OCI-LY7 (cell line): ENCODE data around the gene ARHGAP24.

Experiments
- EZH2phosphoT487 ChIP-seq: fragments of 200-600 bp; sonication (generic); IDR thresholded peaks from 2 replicates; pipeline ENCODE4 v1.6.1; 2018; ENCODE audit warnings: low read depth, borderline replicate concordance, mild to moderate bottlenecking, mixed run types, antibody characterized with exemption, low read length, moderate library complexity, mixed read lengths
- TF ChIP-seq, protein P1 (sequence below): fragments of 200-600 bp; sonication (generic); conservative IDR thresholded peaks from 2 replicates; pipeline ENCODE4 v1.5.1; 2014; ENCODE audit warnings: mild to moderate bottlenecking, antibody characterized with exemption, low read length, moderate library complexity, mixed read lengths

DNA sequence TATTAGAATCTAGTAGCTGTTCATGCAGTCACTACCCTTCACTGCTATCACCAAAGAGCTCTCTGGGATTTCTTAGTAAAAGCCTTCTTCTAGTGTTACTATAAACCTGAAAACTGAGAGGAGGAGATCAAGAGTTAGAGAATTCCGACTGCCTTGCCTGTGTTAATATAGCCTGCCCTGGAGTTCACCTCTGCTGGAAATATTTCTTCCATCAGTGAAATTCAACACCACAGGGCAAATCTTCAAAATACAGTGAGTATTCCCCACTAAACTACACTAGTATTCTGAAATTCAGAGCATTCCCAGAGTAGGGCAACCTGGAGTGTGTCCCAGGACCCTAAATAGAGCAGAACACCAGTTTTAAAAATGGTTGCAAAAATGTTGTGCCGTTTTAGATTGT lies 301.1 kb downstream of the ARHGAP24 start:
- TF ChIP-seq, protein P1, sequence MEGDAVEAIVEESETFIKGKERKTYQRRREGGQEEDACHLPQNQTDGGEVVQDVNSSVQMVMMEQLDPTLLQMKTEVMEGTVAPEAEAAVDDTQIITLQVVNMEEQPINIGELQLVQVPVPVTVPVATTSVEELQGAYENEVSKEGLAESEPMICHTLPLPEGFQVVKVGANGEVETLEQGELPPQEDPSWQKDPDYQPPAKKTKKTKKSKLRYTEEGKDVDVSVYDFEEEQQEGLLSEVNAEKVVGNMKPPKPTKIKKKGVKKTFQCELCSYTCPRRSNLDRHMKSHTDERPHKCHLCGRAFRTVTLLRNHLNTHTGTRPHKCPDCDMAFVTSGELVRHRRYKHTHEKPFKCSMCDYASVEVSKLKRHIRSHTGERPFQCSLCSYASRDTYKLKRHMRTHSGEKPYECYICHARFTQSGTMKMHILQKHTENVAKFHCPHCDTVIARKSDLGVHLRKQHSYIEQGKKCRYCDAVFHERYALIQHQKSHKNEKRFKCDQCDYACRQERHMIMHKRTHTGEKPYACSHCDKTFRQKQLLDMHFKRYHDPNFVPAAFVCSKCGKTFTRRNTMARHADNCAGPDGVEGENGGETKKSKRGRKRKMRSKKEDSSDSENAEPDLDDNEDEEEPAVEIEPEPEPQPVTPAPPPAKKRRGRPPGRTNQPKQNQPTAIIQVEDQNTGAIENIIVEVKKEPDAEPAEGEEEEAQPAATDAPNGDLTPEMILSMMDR, result no peak
- no peak for TF ChIP-seq EZH2phosphoT487
